ENCODE measurements around the gene DEXI. TPM values are rescaled to one million over a fixed set of nuclear protein-coding genes. Genes with fewer than 3 reads are reported as not detected.
A peak's percentile ranks its signal among the peaks of the same experiment; 100 is the strongest.

Gene DEXI
- total RNA-seq, 1 experiment from 2014 or later = 28.3 TPM

GRCh38 chr16:10989559-10989958 is 47.3 kb upstream of the DEXI start:
- Histone ChIP-seq H3T11ph (ENCODE audit: low read length) (no peak overlapping the region), H3K79me1 (ENCODE audit: insufficient read depth, low read depth, low read length, poor library complexity, severe bottlenecking) (no peaks in the 10 kb centered on the region), H3K9ac (ENCODE audit: extremely low read depth, insufficient read length, low read length) (no peak overlapping the region), H4K8ac (replicated peaks; ENCODE audit: insufficient read length, low read depth, low read length) (no peak overlapping the region), H3K23ac (ENCODE audit: insufficient read length, low read depth, low read length) (no peak overlapping the region), H2AK5ac (ENCODE audit: insufficient read length, low read length) (no peak overlapping the region), H3K4ac (ENCODE audit: low read depth, low read length) (no peak overlapping the region), H3K4me1 (ENCODE audit: insufficient read depth, low read length) (no peaks in the 10 kb centered on the region), H3K14ac (ENCODE audit: insufficient read depth, low read length) (no peak overlapping the region), H2BK5ac (ENCODE audit: insufficient read length, low read length) (no peak overlapping the region), H3K27ac (ENCODE audit: insufficient read length, low read depth, low read length) (no peak overlapping the region), H3K4me2 (ENCODE audit: insufficient read depth, insufficient read length, low read length) (no peak overlapping the region), H2BK12ac (ENCODE audit: insufficient read length, low read depth, low read length) (no peak overlapping the region), H3K27me3 (ENCODE audit: insufficient read depth, low read length) (no peaks in the 10 kb centered on the region), H4K20me1 (ENCODE audit: control insufficient read depth, insufficient read depth, insufficient read length) (no peaks in the 10 kb centered on the region), H2BK15ac (ENCODE audit: low read depth, low read length) (no peak overlapping the region), H4K91ac (ENCODE audit: insufficient read length, low read depth, low read length) (no peak overlapping the region), H3K9me3 (ENCODE audit: control insufficient read depth, low read depth, low read length) (no peaks in the 10 kb centered on the region), H4K5ac (ENCODE audit: insufficient read length, low read depth, low read length) (no peak overlapping the region), H2AFZ (ENCODE audit: low read length) (no peak overlapping the region), H3K79me2 (ENCODE audit: insufficient read depth, low read length) (no peaks in the 10 kb centered on the region), H3K56ac (ENCODE audit: insufficient read length, low read depth, low read length) (no peak overlapping the region), H3K18ac (ENCODE audit: insufficient read length, low read depth, low read length) (no peak overlapping the region), H2BK120ac (ENCODE audit: low read depth, low read length, poor library complexity, severe bottlenecking) (no peak overlapping the region), H2BK20ac (ENCODE audit: low read depth, low read length, poor library complexity, severe bottlenecking) (no peak overlapping the region), H3K23me2 (ENCODE audit: insufficient read length, low read depth, low read length, poor library complexity, severe bottlenecking) (no peaks in the 10 kb centered on the region)
- H3K4me3 Mint-ChIP-seq = no peak overlapping the region
- H3K36me3 Mint-ChIP-seq (ENCODE audit: insufficient read depth in 1 of 3, low read depth in 3 of 3) = peaks cover 3 to 17% (median 4%) of the 10 kb centered on the region in 3 experiments; a peak in 5 of 7 replicates
- TF ChIP-seq, protein P1, sequence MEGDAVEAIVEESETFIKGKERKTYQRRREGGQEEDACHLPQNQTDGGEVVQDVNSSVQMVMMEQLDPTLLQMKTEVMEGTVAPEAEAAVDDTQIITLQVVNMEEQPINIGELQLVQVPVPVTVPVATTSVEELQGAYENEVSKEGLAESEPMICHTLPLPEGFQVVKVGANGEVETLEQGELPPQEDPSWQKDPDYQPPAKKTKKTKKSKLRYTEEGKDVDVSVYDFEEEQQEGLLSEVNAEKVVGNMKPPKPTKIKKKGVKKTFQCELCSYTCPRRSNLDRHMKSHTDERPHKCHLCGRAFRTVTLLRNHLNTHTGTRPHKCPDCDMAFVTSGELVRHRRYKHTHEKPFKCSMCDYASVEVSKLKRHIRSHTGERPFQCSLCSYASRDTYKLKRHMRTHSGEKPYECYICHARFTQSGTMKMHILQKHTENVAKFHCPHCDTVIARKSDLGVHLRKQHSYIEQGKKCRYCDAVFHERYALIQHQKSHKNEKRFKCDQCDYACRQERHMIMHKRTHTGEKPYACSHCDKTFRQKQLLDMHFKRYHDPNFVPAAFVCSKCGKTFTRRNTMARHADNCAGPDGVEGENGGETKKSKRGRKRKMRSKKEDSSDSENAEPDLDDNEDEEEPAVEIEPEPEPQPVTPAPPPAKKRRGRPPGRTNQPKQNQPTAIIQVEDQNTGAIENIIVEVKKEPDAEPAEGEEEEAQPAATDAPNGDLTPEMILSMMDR (conservative IDR thresholded peaks at IDR 0.05) = no peak
- H3K27me3 Mint-ChIP-seq (ENCODE audit: low read depth) = no peaks in the 10 kb centered on the region
- peaks cover 5 to 11% of the 10 kb centered on the region in 2 experiments for H3K4me1 Mint-ChIP-seq
- peak overlapping the region in 1 of 3 experiments; percentile 38; a peak in 1 of 7 replicates for H3K27ac Mint-ChIP-seq
- no CpG with 5 or more reads among the region's 6 CpGs for WGBS (ENCODE audit: extremely low coverage, insufficient read length, low lambda C conversion rate)
- H3K9me3 Mint-ChIP-seq = no peaks in the 10 kb centered on the region
- no peak for DNase-seq

Data from H9 (cell line).